MCF 10A (cell line): ENCODE results near the gene JMJD4. TPM values are rescaled to one million over a fixed set of nuclear protein-coding genes. Genes with fewer than 3 reads are reported as not detected.

Source experiments
- BruUV-seq: library from RNA; stranded (reverse); fragments of 400-500 nt; replicated peaks from 2 replicates; lab custom pipeline; 2021; lab: Mats Ljungman, UMichigan
- CTCF ChIA-PET: fragments of 300-600 bp; sonication (Branson Sonifier 250); formaldehyde crosslinking; extraction: SDS; loops from one replicate; lab custom pipeline; 2021; ENCODE audit warnings: antibody characterized with exemption, inconsistent platforms; lab: Yijun Ruan, JAX
- POLR2A ChIA-PET: fragments of 300-600, 350-650 bp; sonication (Branson Sonifier 250); formaldehyde crosslinking; extraction: SDS; loops from one replicate; lab custom pipeline; 2020; ENCODE audit warnings: antibody characterized with exemption, inconsistent platforms; lab: Yijun Ruan, JAX
- DNase-seq: peaks from one replicate; pipeline ENCODE4 v3.0.0-alpha.2; 2018; ENCODE audit not compliant: unreplicated experiment
- H3K27ac Mint-ChIP-seq: one replicate; pipeline ENCODE4 v1.8.0; 2022; ENCODE audit warnings: mild to moderate bottlenecking, low read depth, mixed read lengths; ENCODE audit not compliant: unreplicated experiment
- H3K27me3 Mint-ChIP-seq: one replicate; pipeline ENCODE4 v1.8.0; 2022; ENCODE audit warnings: mixed read lengths; ENCODE audit not compliant: insufficient read depth, unreplicated experiment
- H3K36me3 Mint-ChIP-seq: one replicate; pipeline ENCODE4 v1.8.0; 2022; ENCODE audit warnings: mild to moderate bottlenecking, moderate library complexity, mixed read lengths; ENCODE audit not compliant: insufficient read depth, unreplicated experiment
- H3K4me1 Mint-ChIP-seq: one replicate; pipeline ENCODE4 v1.8.0; 2022; ENCODE audit warnings: mixed read lengths; ENCODE audit not compliant: insufficient read depth, unreplicated experiment
- H3K4me3 Mint-ChIP-seq: one replicate; pipeline ENCODE4 v1.8.0; 2022; ENCODE audit warnings: mild to moderate bottlenecking, moderate library complexity, mixed read lengths; ENCODE audit not compliant: unreplicated experiment
- H3K9me3 Mint-ChIP-seq: one replicate; pipeline ENCODE4 v1.8.0; 2022; ENCODE audit warnings: mixed read lengths; ENCODE audit not compliant: unreplicated experiment
- CTCF ChIP-seq: fragments of 200-600 bp; IDR thresholded peaks from one replicate; pipeline ENCODE4 v1.8.0; 2022; ENCODE audit warnings: antibody characterized with exemption, mild to moderate bottlenecking; ENCODE audit not compliant: unreplicated experiment
- intact Hi-C: fragments of 100-400 bp; cut with micrococcal nuclease; formaldehyde crosslinking; loops from 2 replicates; pipeline ENCODE4 v1.14.1; 2022
- total RNA-seq: library from RNA; stranded (reverse); gene quantifications from 2 replicates; pipeline ENCODE4 v1.2.3, GENCODE V29; 2022

The JMJD4 gene
- total RNA-seq, 1 experiment from 2014 or later, result 43.2 TPM

- DNase-seq, result no peak
- Mint-ChIP-seq H3K27me3 (no peaks in the 10 kb centered on the region), H3K4me3 (no peak overlapping the region), H3K36me3 (peaks cover 44% of the 10 kb centered on the region), H3K27ac (no peak overlapping the region), H3K9me3 (no peaks in the 10 kb centered on the region), H3K4me1 (peaks cover 15% of the 10 kb centered on the region)
- no peak for TF ChIP-seq CTCF
- ChIA-PET POLR2A (interaction anchor here (0.6 to 1.0 kb wide), 3 partner anchors 13 to 184 kb away, joined by 3 to 6 read pairs (median 3); partner anchors contain the start of genes JMJD4 and ZNF678), CTCF (interaction anchor here (1.1 kb wide), 1 partner anchor 14 kb away, joined by 4 read pairs; no protein-coding TSS in a partner anchor)
- TSS peak; percentile 26 for BruUV-seq
- intact Hi-C loops, result no loop called here
Observed at GRCh38 chr1:227747948-227748495, 12.9 kb upstream of the JMJD4 start.

- no TSS peak for BruUV-seq
- Mint-ChIP-seq H3K27me3 (no peaks in the 10 kb centered on the region), H3K4me3 (no peak overlapping the region), H3K4me1 (peaks cover 15% of the 10 kb centered on the region), H3K36me3 (peaks cover 44% of the 10 kb centered on the region), H3K9me3 (no peaks in the 10 kb centered on the region), H3K27ac (no peak overlapping the region)
- no peak for DNase-seq
- ChIA-PET CTCF (interaction anchor here (1.1 kb wide), 1 partner anchor 15 kb away, joined by 4 read pairs; no protein-coding TSS in a partner anchor), POLR2A (interaction anchor here (1.0 kb wide), 1 partner anchor 184 kb away, joined by 6 read pairs; the partner anchor contains the start of gene ZNF678)
- TF ChIP-seq CTCF, result no peak
- intact Hi-C loops, result no loop called here
Observed at GRCh38 chr1:227747382-227747781, 12.3 kb upstream of the JMJD4 start.

- intact Hi-C loops, result no loop called here
- no peak for DNase-seq
- H3K36me3 Mint-ChIP-seq, result peaks cover 39% of the 10 kb centered on the region
- H3K27me3 Mint-ChIP-seq, result no peaks in the 10 kb centered on the region
- no peak overlapping the region for H3K27ac Mint-ChIP-seq
- peaks cover 15% of the 10 kb centered on the region for H3K4me1 Mint-ChIP-seq
- H3K9me3 Mint-ChIP-seq, result no peaks in the 10 kb centered on the region
- TF ChIP-seq CTCF, result no peak
- no TSS peak for BruUV-seq
- ChIA-PET POLR2A (no interaction called here), CTCF (interaction anchor here (0.8 to 0.9 kb wide), 2 partner anchors 9 to 16 kb away, joined by 3 read pairs; no protein-coding TSS in a partner anchor)
- no peak overlapping the region for H3K4me3 Mint-ChIP-seq
Observed at GRCh38 chr1:227746676-227747075, 11.6 kb upstream of the JMJD4 start.

- POLR2A ChIA-PET, result interaction anchor here (2.5 kb wide), 1 partner anchor 10 kb away, joined by 13 read pairs; the partner anchor contains the start of genes JMJD4 and SNAP47
- H3K4me1 Mint-ChIP-seq, result peaks cover 24% of the 10 kb centered on the region
- H3K36me3 Mint-ChIP-seq, result peaks cover 30% of the 10 kb centered on the region
- H3K4me3 Mint-ChIP-seq, result no peak overlapping the region
- H3K9me3 Mint-ChIP-seq, result no peaks in the 10 kb centered on the region
- no peaks in the 10 kb centered on the region for H3K27me3 Mint-ChIP-seq
- CTCF ChIA-PET, result interaction anchor here (0.6 to 1.8 kb wide), 5 partner anchors 10 to 461 kb away, joined by 3 to 13 read pairs (median 3); no protein-coding TSS in a partner anchor
- no TSS peak for BruUV-seq
- no peak overlapping the region for H3K27ac Mint-ChIP-seq
- no peak for DNase-seq
- no peak for TF ChIP-seq CTCF
- intact Hi-C loops, result no loop called here
Observed at GRCh38 chr1:227745568-227746265, 10.6 kb upstream of the JMJD4 start.
